Uterus (tissue), 4 donors: Measurements from ENCODE around the gene PCDHGA10. TPM values are rescaled to one million over a fixed set of nuclear protein-coding genes. Genes with fewer than 3 reads are reported as not detected.
"Not testable (repeated sequence)": the region's sequence is repeated elsewhere in the genome, so short reads cannot be mapped to it uniquely, and the experiment has no call there.

ENCODE experiments used
- DNase-seq, 2 donors: peaks; one replicate each; pipeline ENCODE4 v3.0.0-alpha.2; 2019 to 2020
- H3K27ac ChIP-seq, 2 donors: fragments of 200-600 bp; sonication (generic); 1 replicate in 1 of 2; 2 replicates in 1 of 2; pipeline ENCODE4 v1.5.1; 2016 to 2018
- H3K27me3 ChIP-seq, 2 donors: fragments of 200-600 bp; sonication (generic); one replicate each; pipeline ENCODE4 v1.5.1; 2018 to 2019; ENCODE audit warnings: control low read depth in 1 of 2
- H3K36me3 ChIP-seq, 2 donors: fragments of 200-600 bp; sonication (generic); one replicate each; pipeline ENCODE4 v1.5.1; 2019; ENCODE audit warnings: control low read depth in 1 of 2
- H3K4me1 ChIP-seq, 2 donors: fragments of 200-600 bp; sonication (generic); one replicate each; pipeline ENCODE4 v1.5.1; 2018 to 2019; ENCODE audit warnings: control low read depth in 1 of 2
- H3K4me3 ChIP-seq, 2 donors: fragments of 200-600 bp; sonication (generic); 1 replicate in 1 of 2; 2 replicates in 1 of 2; pipeline ENCODE4 v1.5.1; 2018 to 2019; ENCODE audit warnings: mild to moderate bottlenecking in 1 of 2
- H3K9me3 ChIP-seq, 2 donors: fragments of 200-600 bp; sonication (generic); one replicate each; pipeline ENCODE4 v1.5.1; 2019; ENCODE audit warnings: control low read depth in 1 of 2
- CTCF ChIP-seq, 4 experiments: fragments of 200-600 bp in 2 of 4; fragments of 450-650 bp in 2 of 4; sonication (generic) in 2 of 4; IDR thresholded peaks; one replicate each; pipeline ENCODE4 v1.5.1; 2016 to 2019; ENCODE audit warnings: antibody characterized with exemption in 4 of 4, mild to moderate bottlenecking in 2 of 4, moderate library complexity in 1 of 4
- POLR2A ChIP-seq, 2 donors: fragments of 450-650 bp; IDR thresholded peaks; one replicate each; pipeline ENCODE4 v1.6.1; 2016; ENCODE audit warnings: antibody characterized with exemption in 2 of 2, mild to moderate bottlenecking in 1 of 2, moderate library complexity in 1 of 2
- intact Hi-C: fragments of 100-400 bp; cut with DNase I; formaldehyde crosslinking; loops from one replicate; pipeline ENCODE4 v1.15.1; 2023; ENCODE audit warnings: low total_unique reads
- total RNA-seq, 4 donors: library from RNA; depleted of rRNA in 3 of 4; stranded (reverse); fragments of >200 nt in 3 of 4; gene quantifications; one replicate each; pipeline versions ENCODE4 v1.1.0 to v1.2.4, GENCODE V29; 2014 to 2023
- donor health status: DM: yes; HTN: yes; CAD: no.

PCDHGA10 gene
- total RNA-seq, 4 donors from 2014 or later: 2.4 to 11.2 (median 6.6) TPM

GRCh38 chr5:141383345-141383744 lies 29.4 kb upstream of the PCDHGA10 start:
- H3K4me1 ChIP-seq: no peaks in the 10 kb centered on the region
- no peaks in the 10 kb centered on the region for H3K36me3 ChIP-seq
- H3K4me3 ChIP-seq: no peak overlapping the region
- H3K9me3 ChIP-seq: peaks cover 0 to 86% of the 10 kb centered on the region in 2 donors
- no peaks in the 10 kb centered on the region for H3K27me3 ChIP-seq
- no peak overlapping the region for H3K27ac ChIP-seq
- no peak for DNase-seq
- intact Hi-C loops: no loop called here
- TF ChIP-seq CTCF (IDR thresholded peaks at IDR 0.05) (no peak), POLR2A (IDR thresholded peaks at IDR 0.05) (no peak)

- intact Hi-C loops: no loop called here
- no peak overlapping the region for H3K4me3 ChIP-seq
- H3K36me3 ChIP-seq: no peaks in the 10 kb centered on the region
- DNase-seq: no peak
- peaks cover 0 to 89% of the 10 kb centered on the region in 2 donors for H3K9me3 ChIP-seq
- H3K27ac ChIP-seq: no peak overlapping the region
- no peaks in the 10 kb centered on the region for H3K4me1 ChIP-seq
- no peaks in the 10 kb centered on the region for H3K27me3 ChIP-seq
- TF ChIP-seq POLR2A (IDR thresholded peaks at IDR 0.05) (no peak), CTCF (IDR thresholded peaks at IDR 0.05) (no peak)
These were observed 28.1 kb upstream of the PCDHGA10 start for GRCh38 chr5:141384471-141385267.

GRCh38 chr5:141387557-141388311 lies 25.1 kb upstream of the PCDHGA10 start, which contains the start of gene PCDHGB4:
Gene PCDHGB4 (plus strand): TSS chr5:141387698. CDS start chr5:141387885, 187 bp downstream.
- H3K27ac ChIP-seq, H3K4me1 ChIP-seq, intact Hi-C loops, H3K4me3 ChIP-seq, H3K36me3 ChIP-seq, H3K27me3 ChIP-seq, DNase-seq: not testable (repeated sequence)
- H3K9me3 ChIP-seq: peaks cover 0 to 86% of the 10 kb centered on the region in 2 donors
- TF ChIP-seq CTCF (IDR thresholded peaks at IDR 0.05): peak in 1 of 4 experiments; percentile 27

- H3K4me3 ChIP-seq: no peak overlapping the region
- H3K27me3 ChIP-seq: no peaks in the 10 kb centered on the region
- TF ChIP-seq POLR2A (IDR thresholded peaks at IDR 0.05): no peak
- TF ChIP-seq CTCF (IDR thresholded peaks at IDR 0.05): no peak
- no peak overlapping the region for H3K27ac ChIP-seq
- no peak for DNase-seq
- no peaks in the 10 kb centered on the region for H3K4me1 ChIP-seq
- no peaks in the 10 kb centered on the region for H3K36me3 ChIP-seq
- H3K9me3 ChIP-seq: peaks cover 0 to 86% of the 10 kb centered on the region in 2 donors
- intact Hi-C loops: no loop called here
These were observed 24.1 kb upstream of the PCDHGA10 start for GRCh38 chr5:141388661-141389060.
